CD1c-positive myeloid dendritic cell (primary cell): ENCODE data around the gene RGMB.

Experiments
- DNase-seq: peaks from one replicate; pipeline ENCODE4 v3.0.0-alpha.2; 2016; ENCODE audit errors: extremely low spot score

RGMB gene

DNA sequence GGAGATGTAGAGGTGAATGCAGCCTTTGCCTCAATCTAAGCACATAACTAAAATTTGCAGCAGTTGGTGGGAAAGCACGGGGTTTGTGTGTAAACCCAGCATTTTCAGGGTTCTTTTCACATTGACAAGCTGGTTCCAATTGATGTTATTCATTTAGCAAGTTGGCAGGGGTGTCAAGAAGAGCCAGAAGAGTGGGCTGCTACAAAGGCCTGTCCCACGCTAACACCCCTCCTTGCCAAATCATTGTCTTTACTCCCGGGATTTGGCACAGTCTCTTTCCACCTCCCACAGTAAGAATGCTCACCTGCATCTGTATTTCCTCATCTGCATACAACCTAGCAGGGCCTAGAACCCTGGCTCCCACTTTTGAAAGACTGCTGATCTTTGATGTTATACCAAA, 11.8 kb downstream of the RGMB start:
- no peak for DNase-seq

- no peak for DNase-seq
These were observed 12.9 kb downstream of the RGMB start for GRCh38 chr5:98786191-98786853.

GRCh38 chr5:98787131-98787719, 13.8 kb downstream of the RGMB start:
- no peak for DNase-seq

- no peak for DNase-seq
These were observed 15.6 kb downstream of the RGMB start for GRCh38 chr5:98789029-98789428.

DNA sequence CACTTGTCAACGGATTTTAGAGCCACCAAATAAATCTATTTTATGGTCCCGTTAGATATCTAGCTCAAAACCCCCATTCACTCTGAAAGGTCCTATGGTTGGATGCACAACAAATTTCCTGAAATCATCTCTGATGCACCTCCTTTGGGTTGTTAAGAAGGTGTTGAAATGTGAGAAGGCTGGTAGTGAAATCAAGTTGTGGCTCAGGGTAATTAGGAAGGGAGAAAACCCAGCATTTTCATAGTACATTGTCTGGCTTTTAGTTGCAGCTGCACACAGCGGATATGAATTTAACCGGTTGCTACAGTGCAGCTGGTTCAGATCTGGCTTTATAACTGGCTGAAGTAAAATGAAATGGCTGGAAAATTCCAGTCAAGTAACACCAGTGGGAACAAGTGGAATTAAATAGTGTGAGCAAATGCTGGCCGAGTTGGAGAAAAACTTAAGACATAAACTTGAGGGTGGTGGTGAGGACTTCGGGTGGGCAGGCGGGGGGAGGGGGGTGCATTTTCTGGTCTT, 17.6 kb downstream of the RGMB start:
- DNase-seq: no peak

DNA sequence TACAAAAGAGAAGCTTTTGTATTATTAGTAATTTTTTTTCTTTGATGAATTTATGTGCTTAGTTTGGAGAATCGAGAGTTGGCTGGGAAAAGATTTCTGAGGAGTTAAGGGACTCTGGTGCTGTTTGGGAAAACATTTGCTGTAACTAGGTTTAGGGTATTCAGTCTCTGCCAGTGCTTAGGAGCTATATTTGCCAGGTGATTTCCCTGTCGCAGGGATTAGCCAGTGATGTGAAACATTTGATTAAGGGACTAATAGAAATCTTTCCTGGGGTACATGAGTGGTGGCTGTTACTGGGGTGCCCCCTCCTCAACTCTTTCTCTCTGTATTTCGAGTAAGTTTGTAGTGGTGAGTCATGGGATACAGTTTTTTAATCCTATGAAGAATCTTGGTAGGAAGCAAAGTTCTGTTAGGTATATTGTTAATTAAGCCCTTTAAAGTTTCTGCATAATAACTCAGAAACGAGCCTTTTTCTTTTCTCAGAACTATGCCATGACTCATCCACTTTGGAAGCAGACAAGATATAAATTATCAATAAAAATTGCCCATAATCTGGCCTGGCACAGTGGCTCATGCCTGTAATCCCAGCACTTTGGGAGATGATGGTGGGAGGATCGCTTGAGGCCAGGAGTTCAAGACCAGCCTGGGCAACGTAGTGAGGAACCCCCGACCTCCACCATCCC, 18.6 kb downstream of the RGMB start:
- no peak for DNase-seq

DNA sequence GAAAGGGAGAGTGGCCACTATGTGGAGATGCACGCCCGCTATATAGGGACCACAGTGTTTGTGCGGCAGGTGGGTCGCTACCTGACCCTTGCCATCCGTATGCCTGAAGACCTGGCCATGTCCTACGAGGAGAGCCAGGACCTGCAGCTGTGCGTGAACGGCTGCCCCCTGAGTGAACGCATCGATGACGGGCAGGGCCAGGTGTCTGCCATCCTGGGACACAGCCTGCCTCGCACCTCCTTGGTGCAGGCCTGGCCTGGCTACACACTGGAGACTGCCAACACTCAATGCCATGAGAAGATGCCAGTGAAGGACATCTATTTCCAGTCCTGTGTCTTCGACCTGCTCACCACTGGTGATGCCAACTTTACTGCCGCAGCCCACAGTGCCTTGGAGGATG, 19.8 kb downstream of the RGMB start:
- no peak for DNase-seq

DNA sequence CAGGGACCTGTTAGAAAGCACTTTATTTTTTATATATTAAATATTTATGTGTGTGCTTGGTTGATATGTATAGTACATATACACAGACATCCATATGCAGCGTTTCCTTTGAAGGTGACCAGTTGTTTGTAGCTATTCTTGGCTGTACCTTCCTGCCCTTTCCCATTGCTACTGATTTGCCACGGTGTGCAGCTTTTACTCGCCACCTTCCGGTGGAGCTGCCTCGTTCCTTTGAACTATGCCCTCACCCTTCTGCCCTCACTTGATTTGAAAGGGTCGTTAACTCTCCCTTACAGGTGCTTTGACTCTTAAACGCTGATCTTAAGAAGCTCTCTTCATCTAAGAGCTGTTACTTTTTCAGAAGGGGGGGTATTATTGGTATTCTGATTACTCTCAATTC, 20.5 kb downstream of the RGMB start:
- no peak for DNase-seq

GRCh38 chr5:98794414-98795080, 21.1 kb downstream of the RGMB start:
- no peak for DNase-seq

DNA sequence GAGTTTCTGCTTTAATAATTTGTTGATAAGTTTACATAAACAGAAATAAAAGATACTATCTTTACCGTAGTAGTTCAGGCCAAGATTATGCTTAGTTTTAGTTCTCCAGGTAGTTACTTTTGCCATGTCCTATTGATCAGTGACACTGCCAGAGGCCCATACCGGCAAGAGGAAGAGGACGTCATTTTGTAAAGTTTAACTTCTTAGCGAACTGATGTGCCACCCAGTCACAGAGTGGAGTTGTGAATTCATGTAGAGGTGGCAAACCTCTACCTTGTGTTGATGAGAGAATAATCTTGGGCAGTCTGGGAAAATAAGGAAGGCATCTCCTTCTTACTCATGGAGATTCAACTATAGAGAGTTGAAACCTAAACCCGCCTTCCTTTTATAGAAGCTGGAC, 21.8 kb downstream of the RGMB start:
- no peak for DNase-seq

DNA sequence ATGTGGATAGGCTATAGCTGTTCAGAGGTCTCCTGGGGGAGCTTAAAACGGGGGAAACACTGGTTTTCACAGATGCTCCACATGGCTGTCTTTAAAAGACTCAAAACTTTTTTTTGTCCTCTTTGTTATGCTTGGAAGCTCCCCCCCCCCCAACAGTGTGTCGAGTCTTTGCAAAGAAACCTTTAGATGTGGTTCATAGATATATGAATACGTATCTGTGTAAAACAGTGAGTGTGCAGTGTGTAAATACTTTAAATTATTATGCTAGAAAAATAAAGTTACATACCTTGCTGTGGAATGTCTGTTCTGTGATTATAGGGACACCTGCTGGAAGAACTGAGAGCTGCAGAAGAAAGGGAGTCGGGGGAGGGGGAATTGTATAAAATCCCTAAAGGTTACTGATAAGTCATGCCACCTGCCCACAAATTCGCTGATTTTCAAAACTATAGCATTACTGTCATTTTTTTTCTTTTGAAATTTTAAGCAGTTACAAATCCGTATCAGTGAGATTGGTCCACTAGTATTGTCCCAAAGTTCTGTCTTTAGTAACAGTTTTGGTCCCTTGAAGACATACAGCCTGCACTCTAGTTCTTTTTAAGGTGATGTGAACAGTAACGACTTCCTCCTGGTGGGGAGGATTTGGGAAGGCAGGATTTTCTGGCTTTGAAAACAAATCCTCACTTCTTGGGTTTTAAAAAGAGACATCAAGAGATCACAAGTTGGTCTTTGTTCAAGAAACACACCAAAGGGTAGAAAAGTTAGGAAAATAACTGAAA, 22.9 kb downstream of the RGMB start:
- peak; percentile 50 for DNase-seq

DNA sequence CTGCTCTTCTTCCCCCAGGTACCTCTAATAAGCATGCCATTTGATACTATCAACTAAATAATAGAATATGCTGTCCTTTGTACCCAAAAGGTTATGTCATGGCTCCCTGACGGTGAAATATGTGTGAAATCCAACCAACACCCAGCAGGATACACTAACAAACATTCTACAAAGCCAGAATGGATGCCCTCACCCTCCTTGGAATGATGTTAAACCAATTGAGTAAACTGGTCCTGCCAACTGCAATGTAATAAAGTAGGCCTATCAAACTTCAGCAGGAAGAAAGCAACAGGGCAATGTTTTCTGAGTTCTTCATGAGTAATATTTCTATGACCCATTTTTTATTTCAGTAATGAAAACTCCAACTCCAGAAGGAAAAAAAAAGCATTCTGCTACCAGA, 24.9 kb downstream of the RGMB start:
- no peak for DNase-seq

GRCh38 chr5:98798847-98799246, 25.4 kb downstream of the RGMB start:
- DNase-seq: no peak

GRCh38 chr5:98804066-98804465, 30.6 kb downstream of the RGMB start:
- DNase-seq: no peak

- DNase-seq: no peak
These were observed 31.6 kb downstream of the RGMB start for GRCh38 chr5:98805070-98805469.

DNA sequence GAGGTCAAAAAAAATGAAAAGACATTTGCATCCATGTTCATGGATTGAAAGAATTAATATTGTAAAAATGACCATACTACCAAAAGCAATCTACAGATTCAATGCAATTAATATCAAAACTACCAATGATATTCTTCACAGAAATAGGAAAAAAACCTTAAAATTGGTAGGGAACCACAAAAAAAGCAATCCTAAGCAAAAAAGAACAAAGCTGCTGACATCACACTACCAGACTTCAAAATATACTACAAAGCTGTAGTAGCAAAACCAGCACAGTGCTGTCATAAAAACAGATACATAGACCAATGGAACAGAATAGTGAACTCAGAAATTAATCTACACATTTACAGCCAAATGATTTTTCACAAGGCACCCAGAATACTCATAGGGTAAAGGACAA, 34.3 kb downstream of the RGMB start:
- no peak for DNase-seq

GRCh38 chr5:98810206-98810605, 36.7 kb downstream of the RGMB start:
- no peak for DNase-seq

- no peak for DNase-seq
These were observed 40.3 kb downstream of the RGMB start for GRCh38 chr5:98813755-98814154.

DNA sequence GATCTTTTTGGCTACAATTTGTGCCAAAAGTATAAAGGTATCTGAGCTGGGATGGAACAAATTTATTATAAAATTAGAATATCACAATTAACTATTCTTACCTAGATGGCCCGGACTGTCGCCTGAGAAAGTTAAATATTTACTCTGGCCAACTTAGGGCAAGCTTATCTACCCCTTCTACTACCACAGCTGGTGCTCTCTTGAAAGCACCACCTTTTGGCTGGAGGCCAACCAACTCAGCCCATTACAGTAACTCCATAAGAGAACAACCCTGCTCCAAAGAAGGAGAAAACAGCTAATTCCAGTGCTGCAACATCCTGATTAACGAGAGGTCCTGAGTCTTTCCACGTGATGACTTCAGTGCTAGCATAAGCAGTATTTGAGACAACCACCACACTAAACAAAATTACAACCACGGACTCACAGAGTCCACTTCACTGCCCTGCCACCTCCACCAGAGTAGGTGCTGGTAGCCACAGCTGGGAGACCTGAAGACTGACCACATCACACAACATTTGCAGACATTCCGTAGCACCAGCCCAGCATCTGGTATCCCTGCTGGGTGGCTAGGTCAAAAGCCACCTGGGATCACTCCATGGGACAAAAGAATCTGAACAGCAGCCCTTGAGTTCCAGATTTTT, 43.2 kb downstream of the RGMB start:
- DNase-seq: no peak

DNA sequence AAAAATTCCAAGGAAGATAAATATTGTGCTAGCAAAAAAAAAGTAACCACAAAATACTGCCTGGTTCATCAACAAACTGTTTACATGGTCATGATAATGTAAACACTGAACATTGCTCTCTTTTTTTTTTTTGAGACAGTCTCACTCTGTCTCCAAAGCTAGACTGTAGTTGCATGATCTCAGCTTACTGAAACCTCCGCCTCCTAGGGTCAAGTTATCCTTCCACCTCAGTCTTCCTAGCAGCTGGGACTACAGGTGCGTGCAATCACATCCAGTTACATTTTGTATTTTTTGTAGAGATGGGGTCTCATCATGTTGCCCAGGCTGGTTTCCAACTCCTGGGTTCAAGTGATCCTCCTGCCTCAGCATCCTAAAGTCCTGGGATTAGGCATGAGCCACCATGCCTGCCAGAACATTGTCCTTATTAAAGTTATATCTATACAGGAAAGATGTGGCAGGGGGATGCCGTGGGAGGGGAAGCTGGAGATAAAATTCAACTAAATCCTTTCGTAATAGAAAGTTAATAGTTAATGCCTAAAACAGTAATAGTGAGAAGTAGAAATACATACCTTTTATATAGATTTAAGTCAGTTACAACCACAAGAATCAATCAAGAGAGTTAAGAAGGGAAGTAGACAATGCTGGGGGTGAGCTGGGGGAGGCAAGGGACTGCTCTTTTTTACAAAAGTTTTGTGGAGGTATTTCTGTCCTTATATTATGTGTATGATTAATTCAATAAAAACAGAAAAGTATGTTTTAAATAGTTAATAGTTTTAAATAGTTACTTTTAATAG, 52.3 kb downstream of the RGMB start:
- DNase-seq: no peak

- DNase-seq: no peak
These were observed 53.7 kb downstream of the RGMB start for GRCh38 chr5:98827161-98827560.
